Stimulated activated CD4-positive, alpha-beta T cell treated with anti-CD3 and anti-CD28 coated beads, Interleukin-15, amount 100 ng/mL, for 24 hours (primary cell): ENCODE data around the gene KCNH2.

Source experiments
- DNase-seq: peaks from one replicate; pipeline ENCODE4 v3.0.0-alpha.2; 2020

Gene KCNH2

DNA sequence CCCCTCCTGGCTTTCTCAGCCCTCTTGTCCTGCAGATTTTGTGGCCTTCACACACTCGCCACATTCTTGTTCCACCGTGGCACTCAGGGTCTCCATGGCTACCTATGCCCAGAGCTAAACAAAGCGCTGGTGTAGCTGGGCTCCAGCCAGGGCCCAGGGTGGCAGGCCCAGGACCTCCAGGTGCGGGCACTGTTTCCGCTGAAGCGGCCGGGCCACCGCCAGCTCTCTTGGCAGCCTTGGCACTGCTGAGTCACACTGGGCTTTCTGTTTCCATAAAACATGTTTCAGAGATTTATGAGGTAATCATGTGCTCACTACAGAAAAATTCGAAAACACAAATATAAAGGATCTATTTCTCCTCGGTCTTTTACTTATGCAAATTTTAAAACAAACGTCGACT is 74.5 kb downstream of the KCNH2 start:
- no peak for DNase-seq

GRCh38 chr7:150902078-150903033 is 75.8 kb downstream of the KCNH2 start:
- no peak for DNase-seq

GRCh38 chr7:150901160-150902035 is 76.7 kb downstream of the KCNH2 start:
- no peak for DNase-seq

GRCh38 chr7:150900675-150901074 is 77.4 kb downstream of the KCNH2 start:
- no peak for DNase-seq

DNA sequence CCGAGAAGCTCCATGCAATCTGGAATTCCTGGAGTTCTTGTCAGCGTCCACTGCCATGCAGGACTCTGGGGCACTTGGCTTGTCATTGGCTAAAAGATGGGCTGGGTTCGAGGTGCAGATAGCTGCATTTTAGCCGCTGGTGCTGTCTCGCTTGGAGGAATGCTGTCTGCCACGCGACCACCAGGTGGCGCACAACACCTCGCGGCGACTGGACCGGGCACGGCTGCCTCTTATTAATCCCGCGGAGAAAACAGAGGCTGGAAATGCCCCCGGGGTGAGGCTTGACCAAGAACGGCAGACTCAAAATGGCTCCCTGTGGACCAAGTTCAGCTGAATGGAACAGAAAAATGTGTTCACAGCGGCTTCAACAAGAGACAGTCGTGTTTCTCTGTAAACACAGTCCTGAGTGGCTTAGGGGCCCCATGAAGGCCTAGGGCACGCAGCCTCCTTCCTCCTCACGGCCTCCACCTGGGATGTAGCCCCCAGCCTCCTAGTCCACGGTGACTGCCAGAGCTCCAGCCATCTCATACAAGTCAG is 79.6 kb downstream of the KCNH2 start:
- peak; percentile 82 for DNase-seq

DNA sequence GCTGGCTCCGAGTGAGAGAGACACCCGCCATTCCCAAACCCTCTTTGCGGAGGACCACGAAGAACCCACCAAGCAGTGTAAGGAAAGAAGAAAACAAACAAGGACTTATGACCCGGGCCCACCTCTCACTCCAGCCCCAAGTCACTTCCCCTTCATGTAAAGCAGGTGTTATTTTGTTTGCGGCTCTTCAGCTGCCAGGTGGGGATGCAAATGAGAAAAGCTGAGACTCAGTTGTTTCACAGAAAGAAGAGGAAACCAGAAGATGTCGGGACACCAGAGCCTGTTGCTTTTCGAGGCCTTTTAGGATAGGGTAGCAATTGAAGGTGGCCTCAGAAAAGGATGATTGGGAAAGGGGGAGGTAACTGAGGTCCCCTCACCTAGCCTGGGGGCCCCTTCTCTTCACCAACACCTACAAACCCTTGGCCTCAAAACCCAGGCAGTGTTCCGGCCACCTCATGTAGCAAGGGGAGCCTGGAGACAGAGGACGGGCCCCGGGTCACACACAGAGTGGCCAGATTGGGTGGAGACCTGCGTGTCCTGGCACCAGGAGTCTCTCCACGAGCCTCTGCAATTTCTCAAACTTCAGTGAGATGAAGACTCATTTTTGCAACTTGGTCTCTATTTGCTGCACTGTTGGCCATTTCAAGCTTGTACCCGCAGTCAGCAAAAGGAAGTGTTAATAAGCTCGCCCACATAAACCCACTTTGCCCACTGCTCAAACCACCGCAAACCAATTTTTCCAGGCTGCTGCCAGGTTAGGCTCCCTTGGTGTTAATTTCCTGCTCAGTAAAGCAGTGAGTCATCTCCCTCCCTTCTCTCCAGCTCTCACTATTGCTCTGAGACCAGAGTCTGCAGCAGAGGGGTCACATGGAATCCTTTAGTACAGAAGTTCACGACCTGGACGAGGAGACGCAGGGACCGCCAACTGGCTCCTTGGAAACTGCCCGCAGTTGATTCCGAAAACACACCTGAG is 80.3 kb downstream of the KCNH2 start:
- peak; percentile 65 for DNase-seq

DNA sequence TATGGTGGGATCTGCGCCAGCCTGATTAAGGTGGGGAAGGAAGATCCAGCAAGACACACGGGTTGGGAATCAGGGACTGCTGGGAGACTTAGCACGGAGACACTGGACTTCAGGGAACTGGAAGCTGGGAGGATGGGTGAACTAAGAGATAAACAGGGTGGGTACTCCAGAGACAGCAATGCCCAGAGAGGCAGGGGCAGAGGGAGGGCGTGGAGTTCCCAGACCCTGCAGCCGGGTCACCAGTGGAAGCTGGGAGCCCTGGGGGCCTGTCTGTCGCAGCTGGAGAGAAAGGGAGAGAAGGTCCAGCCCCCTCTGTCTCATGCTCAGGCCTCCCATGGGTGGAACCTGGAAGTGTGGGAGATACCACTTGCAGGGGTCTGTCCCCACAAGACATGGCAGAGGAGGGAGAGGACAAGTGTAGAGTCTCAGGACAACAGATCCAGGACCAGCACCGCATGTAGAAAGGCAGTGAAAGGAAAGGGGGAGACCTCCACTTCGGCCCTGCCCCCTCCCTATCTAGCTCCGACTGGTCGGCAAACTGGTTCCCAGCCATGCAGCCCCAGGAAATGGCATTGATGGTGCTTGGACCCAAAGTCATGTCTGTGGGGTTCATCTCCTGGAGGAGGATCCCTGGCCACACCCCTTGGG is 81.4 kb downstream of the KCNH2 start:
- DNase-seq, result no peak

DNA sequence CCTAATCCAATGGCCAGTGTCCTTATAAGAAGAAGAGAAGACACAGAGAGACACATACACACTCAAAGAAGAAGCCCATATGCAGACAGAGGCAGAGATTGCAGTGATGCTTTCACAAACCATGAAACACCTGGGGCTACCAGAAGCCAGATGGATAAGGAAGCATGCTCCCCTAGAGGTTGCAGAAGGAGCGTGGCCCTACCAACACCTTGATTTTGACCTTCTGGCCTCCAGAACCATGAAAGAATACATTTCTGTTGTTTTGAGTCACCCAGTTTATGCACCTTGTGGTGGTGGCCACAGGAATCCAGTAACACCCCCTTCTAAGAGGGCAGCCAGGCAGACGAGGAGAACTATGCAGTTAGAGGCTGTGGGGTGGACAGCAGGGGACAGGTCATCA is 82.3 kb downstream of the KCNH2 start:
- DNase-seq, result no peak
